Measurements from ENCODE around the gene PHLDA2.

Gene PHLDA2

GRCh38 chr11:2880646-2881045, 48.6 kb downstream of the PHLDA2 start:
- no peak for TF ChIP-seq CTCF (IDR thresholded peaks at IDR 0.05; ENCODE audit: insufficient read depth, low read depth, low read length, missing control alignments)
- H3K4me3 ChIP-seq (ENCODE audit: low read length): no peak overlapping the region
- no peak for DNase-seq (ENCODE audit: low read depth)

DNA sequence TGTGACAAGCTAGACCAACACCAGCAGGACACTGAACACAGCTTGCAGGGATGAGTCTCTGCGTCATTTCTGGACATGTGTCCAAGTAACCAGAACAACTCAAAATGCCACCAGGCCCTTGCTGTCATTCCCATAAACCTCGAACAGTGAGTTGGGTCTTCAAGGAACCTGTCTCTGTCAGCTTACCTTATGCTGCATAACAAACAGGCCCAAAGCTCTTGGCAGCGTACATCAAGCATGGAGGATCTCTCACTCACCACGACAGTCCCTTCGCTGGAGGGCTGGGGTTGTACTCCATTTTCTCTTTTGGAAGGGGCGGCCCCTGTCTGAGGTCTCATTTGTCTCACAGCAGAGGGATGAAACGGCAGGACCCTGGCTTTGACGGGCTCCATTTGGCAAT, 50.4 kb downstream of the PHLDA2 start:
- DNase-seq (ENCODE audit: low read depth): no peak
- H3K4me3 ChIP-seq (ENCODE audit: low read length): no peak overlapping the region
- no peak for TF ChIP-seq CTCF (IDR thresholded peaks at IDR 0.05; ENCODE audit: insufficient read depth, low read depth, low read length, missing control alignments)
